ENCODE measurements around the gene GRIP2.

The GRIP2 gene

GRCh38 chr3:14506626-14507304 lies 33.4 kb downstream of the GRIP2 start:
- DNase-seq (ENCODE audit: low read depth in 2 of 2): no peak

GRCh38 chr3:14505803-14506500 lies 34.2 kb downstream of the GRIP2 start:
- DNase-seq (ENCODE audit: low read depth in 2 of 2): no peak

GRCh38 chr3:14505001-14505802 lies 34.9 kb downstream of the GRIP2 start:
- no peak for DNase-seq (ENCODE audit: low read depth in 2 of 2)

- no peak for DNase-seq (ENCODE audit: low read depth in 2 of 2)
These were observed 36.5 kb downstream of the GRIP2 start for GRCh38 chr3:14503706-14504065.

GRCh38 chr3:14503033-14503705 lies 37.0 kb downstream of the GRIP2 start:
- DNase-seq (ENCODE audit: low read depth in 2 of 2): no peak

- DNase-seq (ENCODE audit: low read depth in 2 of 2): no peak
These were observed 37.7 kb downstream of the GRIP2 start for GRCh38 chr3:14502472-14502871.

- DNase-seq (ENCODE audit: low read depth in 2 of 2): no peak
These were observed 42.8 kb downstream of the GRIP2 start for GRCh38 chr3:14497321-14497720.

GRCh38 chr3:14496351-14496750 lies 43.8 kb downstream of the GRIP2 start:
- DNase-seq (ENCODE audit: low read depth in 2 of 2): no peak

- DNase-seq (ENCODE audit: low read depth in 2 of 2): no peak
These were observed 45.2 kb downstream of the GRIP2 start for GRCh38 chr3:14494973-14495300.

- no peak for DNase-seq (ENCODE audit: low read depth in 2 of 2)
These were observed 45.7 kb downstream of the GRIP2 start for GRCh38 chr3:14494279-14494972.

- no peak for DNase-seq (ENCODE audit: low read depth in 2 of 2)
These were observed 46.9 kb downstream of the GRIP2 start for GRCh38 chr3:14492948-14493881.

GRCh38 chr3:14491396-14492190 lies 48.5 kb downstream of the GRIP2 start:
- DNase-seq (ENCODE audit: low read depth in 2 of 2): no peak

GRCh38 chr3:14490831-14491230 lies 49.3 kb downstream of the GRIP2 start:
- no peak for DNase-seq (ENCODE audit: low read depth in 2 of 2)

- DNase-seq (ENCODE audit: low read depth in 2 of 2): no peak
These were observed 49.9 kb downstream of the GRIP2 start for GRCh38 chr3:14490255-14490654.

- DNase-seq (ENCODE audit: low read depth in 2 of 2): no peak
These were observed 50.5 kb downstream of the GRIP2 start for GRCh38 chr3:14489641-14490040.

GRCh38 chr3:14488286-14489041 lies 51.7 kb downstream of the GRIP2 start:
- DNase-seq (ENCODE audit: low read depth in 2 of 2): no peak

GRCh38 chr3:14487821-14488220 lies 52.3 kb downstream of the GRIP2 start:
- DNase-seq (ENCODE audit: low read depth in 2 of 2): no peak

- DNase-seq (ENCODE audit: low read depth in 2 of 2): no peak
These were observed 53.1 kb downstream of the GRIP2 start for GRCh38 chr3:14487086-14487485.

- no peak for DNase-seq (ENCODE audit: low read depth in 2 of 2)
These were observed 53.7 kb downstream of the GRIP2 start for GRCh38 chr3:14486460-14486859.
